GM18502 (cell line): ENCODE data around the gene TMC6.
"Not testable (repeated sequence)": the region's sequence is repeated elsewhere in the genome, so short reads cannot be mapped to it uniquely, and the experiment has no call there.

Experiments used
- ATAC-seq: cut with Tn5 transposase; IDR thresholded peaks from one replicate; pipeline ENCODE4 v1.9.1; 2021; ENCODE audit warnings: mild to moderate bottlenecking; ENCODE audit not compliant: unreplicated experiment, poor library complexity

TMC6 gene

GRCh38 chr17:78082355-78082872 is 46.1 kb downstream of the TMC6 start:
- not testable (repeated sequence) for ATAC-seq

DNA sequence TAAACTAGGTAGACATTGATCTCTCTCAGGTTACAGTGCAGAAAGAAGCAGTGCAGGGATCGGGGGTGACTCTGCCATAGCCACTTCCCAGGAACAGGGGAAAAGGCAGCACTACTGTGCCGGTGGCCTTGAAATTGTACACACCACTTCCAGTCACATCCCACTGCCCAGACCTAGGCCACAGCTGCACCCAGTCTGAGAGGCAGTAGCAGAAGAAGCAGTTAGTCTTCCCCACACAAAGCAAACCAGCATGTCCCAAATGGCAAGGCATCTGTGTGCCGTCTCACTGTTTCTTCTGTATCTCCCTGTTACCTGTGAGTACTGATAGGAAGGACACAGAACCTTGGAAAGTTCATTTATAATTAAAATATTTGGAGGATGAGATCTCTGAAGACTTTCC is 47.0 kb downstream of the TMC6 start:
- no peak for ATAC-seq

DNA sequence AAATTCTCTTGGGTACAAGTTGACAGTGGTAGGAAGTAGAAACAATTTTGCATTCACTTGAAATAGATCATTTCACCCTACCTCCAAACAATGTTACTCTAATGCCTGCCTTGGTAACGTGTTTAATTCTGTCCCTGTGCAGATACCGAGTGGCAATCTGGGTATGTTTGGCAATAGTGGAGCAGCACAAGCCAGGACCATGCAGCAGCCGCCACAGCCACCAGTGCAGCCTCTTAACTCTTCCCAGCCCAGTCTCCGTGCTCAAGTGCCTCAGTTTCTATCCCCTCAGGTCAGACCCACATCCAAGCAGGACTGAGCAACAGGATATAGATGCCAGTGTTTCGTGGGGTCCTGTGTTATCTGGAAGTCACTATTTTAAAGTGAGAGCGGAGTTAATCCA is 49.3 kb downstream of the TMC6 start:
- ATAC-seq, result no peak

GRCh38 chr17:78075545-78075944 is 53.0 kb downstream of the TMC6 start:
- no peak for ATAC-seq

DNA sequence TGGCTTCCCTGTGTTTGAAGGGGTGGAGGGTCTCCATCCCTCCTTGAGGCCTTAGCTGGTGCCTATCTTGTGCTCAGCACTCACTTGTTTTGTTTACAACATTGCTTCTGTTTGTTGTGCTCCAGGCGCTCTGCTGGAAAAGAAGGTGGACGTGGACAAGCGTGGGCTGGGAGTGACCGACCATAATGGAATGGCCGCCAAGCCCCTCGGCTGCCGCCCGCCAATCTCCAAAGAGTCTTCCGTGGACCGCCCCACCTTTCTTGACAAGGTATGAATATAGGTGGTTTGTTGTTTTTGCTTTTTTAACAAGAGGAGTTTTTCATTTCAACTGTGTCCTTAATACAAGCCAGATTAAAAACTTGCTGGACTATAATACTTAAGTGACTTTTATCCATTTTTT is 53.5 kb downstream of the TMC6 start:
- no peak for ATAC-seq

- no peak for ATAC-seq
These were observed 55.6 kb downstream of the TMC6 start for GRCh38 chr17:78072961-78073360.

- no peak for ATAC-seq
These were observed 58.9 kb downstream of the TMC6 start for GRCh38 chr17:78069695-78070094.

DNA sequence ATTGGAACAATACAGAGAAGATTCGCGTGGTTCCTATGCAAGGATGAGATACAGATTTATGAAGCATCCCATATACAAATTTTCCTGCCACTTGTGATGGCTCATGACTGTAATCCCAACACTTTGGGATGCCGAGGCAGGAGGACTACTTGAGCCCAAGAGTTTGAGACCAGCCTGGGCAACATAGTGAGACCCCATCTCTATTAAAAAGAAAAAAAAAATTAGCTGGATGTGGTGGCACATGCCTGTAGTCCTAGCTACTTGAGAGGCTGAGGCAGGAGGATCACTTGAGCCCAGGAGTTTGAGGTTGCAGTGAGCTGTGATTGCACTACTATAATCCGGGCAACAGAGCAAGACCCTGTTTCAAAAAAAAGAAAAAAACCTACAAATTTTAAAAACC is 61.6 kb downstream of the TMC6 start:
- ATAC-seq, result not testable (repeated sequence)

DNA sequence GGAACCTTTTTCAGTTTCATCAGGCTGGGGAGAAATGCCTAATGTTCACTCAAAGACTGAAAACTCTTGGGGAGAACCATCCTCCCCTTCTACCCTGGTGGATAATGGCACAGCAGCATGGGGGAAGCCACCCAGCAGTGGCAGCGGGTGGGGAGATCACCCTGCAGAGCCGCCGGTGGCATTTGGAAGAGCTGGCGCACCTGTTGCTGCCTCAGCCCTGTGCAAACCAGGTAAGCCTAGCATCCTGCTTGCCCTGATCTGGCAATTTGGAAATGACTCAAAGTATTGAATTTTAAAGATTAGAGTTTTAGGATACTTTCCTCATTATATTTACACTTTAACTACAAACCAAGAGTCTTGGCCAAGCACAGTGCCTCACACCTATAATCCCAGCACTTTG is 63.8 kb downstream of the TMC6 start:
- no peak for ATAC-seq

- no peak for ATAC-seq
These were observed 65.1 kb downstream of the TMC6 start for GRCh38 chr17:78063489-78063888.

DNA sequence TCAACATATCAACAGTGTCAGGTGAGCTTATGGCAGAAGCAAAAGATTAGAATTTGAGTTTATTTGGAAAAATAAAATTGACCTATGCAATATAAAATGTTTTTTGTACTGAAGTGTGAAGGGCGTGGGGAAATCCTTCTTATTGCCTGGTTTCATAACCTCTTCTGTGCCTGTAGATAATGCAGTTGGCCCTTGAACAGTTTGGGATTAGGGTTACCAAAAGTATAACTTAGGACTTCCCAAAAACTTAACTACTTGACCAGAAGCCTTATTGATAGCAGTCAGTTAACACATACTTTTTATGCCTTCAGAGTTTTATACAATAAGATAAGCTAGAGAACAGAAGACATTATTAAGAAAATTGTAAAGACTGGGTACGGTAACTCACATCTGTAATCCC is 66.0 kb downstream of the TMC6 start:
- no peak for ATAC-seq
